Measurements from ENCODE around the gene HOXC11. TPM values are rescaled to one million over a fixed set of nuclear protein-coding genes. Genes with fewer than 3 reads are reported as not detected.

The HOXC11 gene
- polyA plus RNA-seq, 1 experiment: not detected

DNA sequence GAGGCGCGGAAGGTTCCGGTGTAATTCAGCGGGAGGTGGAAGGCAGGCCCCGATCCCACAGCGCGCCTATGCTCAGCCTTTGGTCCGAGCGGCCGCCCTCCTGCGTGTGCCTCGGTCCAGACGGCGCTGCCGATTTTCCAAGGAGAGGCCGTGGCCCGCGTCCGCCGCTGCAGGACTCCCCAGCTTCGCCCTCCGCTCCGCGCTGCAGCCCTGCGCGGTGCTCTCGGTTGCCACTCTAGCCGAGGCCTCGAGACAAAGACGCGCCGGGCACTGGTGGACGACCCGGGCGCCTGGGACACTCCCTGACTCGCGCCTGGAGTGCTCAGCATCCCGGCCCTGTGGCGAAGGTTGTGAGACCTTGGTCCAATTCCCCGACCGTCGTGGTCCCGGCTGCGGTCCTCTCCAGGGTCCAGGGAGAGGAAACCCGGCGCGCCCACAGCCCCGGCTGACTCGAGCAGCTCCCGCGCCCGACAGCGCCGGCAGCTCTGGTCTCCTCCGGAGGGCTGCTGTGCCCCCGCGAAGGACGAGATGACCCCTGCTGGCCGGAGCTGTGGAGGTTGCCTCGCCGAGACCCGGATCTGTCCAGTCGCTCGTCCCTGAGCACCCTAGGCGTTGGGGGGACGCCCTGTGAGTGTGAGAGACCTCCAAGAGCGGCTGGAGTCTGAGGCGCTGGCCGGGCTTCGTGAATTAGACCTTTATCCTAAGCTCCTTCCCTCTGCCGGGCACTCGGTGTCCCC, 11.7 kb upstream of the HOXC11 start:
- no peak overlapping the region for H3K27ac ChIP-seq (ENCODE audit: low read depth, low read length)
- peaks cover 3% of the 10 kb centered on the region; the same call in 1 of the 2 replicates for H3K9me3 ChIP-seq (ENCODE audit: control insufficient read depth, insufficient read depth, low read length)
- no peak for TF ChIP-seq CTCF (IDR thresholded peaks at IDR 0.05; ENCODE audit: low read depth, low read length)
- no peak overlapping the region for H3K4me3 ChIP-seq (ENCODE audit: low read depth, low read length)
- peaks cover 98% of the 10 kb centered on the region for H3K27me3 ChIP-seq (ENCODE audit: control insufficient read depth, insufficient read depth, low read length)
- ChIA-PET POLR2A (no interaction called here), CTCF (no interaction called here)
- DNase-seq (ENCODE audit: low read depth, low spot score): no peak

DNA sequence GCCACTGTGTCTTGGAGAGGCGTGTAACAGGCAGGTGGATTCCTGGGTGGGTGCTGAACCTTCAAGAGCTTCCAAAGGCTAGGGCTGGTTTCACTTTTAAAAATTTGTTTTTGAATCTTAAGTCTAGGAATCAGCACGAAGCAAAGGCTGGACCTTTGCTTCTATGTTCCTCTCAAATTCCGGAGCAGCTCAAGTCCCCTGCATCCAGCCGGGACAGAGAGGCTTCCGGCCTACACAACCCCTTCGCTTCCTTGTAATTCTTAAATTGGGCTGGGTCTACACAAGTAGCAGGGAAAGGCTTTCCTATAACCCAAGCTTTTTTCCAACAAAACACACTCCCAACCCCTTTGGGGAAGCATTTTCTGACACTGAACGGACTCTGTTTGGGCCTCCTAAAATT, 9.9 kb upstream of the HOXC11 start:
- Histone ChIP-seq H3K4me3 (ENCODE audit: low read depth, low read length) (no peak overlapping the region), H3K27ac (ENCODE audit: low read depth, low read length) (no peak overlapping the region), H3K9me3 (ENCODE audit: control insufficient read depth, insufficient read depth, low read length) (peaks cover 3% of the 10 kb centered on the region; the same call in 1 of the 2 replicates), H3K27me3 (ENCODE audit: control insufficient read depth, insufficient read depth, low read length) (peaks cover 98% of the 10 kb centered on the region)
- DNase-seq (ENCODE audit: low read depth, low spot score): no peak
- TF ChIP-seq CTCF (IDR thresholded peaks at IDR 0.05; ENCODE audit: low read depth, low read length): no peak
- ChIA-PET CTCF (no interaction called here), POLR2A (no interaction called here)

GRCh38 chr12:53963434-53964314, 9.3 kb upstream of the HOXC11 start:
- no peak for DNase-seq (ENCODE audit: low read depth, low spot score)
- H3K4me3 ChIP-seq (ENCODE audit: low read depth, low read length): no peak overlapping the region
- CTCF ChIA-PET: interaction anchor here (0.6 kb wide), 1 partner anchor 228 kb away, joined by 3 read pairs; no protein-coding TSS in a partner anchor
- TF ChIP-seq CTCF (IDR thresholded peaks at IDR 0.05; ENCODE audit: low read depth, low read length): no peak
- H3K27ac ChIP-seq (ENCODE audit: low read depth, low read length): peak overlapping the region; percentile 11
- POLR2A ChIA-PET: no interaction called here
- H3K27me3 ChIP-seq (ENCODE audit: control insufficient read depth, insufficient read depth, low read length): peaks cover 98% of the 10 kb centered on the region
- peaks cover 3% of the 10 kb centered on the region; the same call in 1 of the 2 replicates for H3K9me3 ChIP-seq (ENCODE audit: control insufficient read depth, insufficient read depth, low read length)

GRCh38 chr12:53964315-53964713, 8.6 kb upstream of the HOXC11 start:
- no peak overlapping the region for H3K4me3 ChIP-seq (ENCODE audit: low read depth, low read length)
- no peak for TF ChIP-seq CTCF (IDR thresholded peaks at IDR 0.05; ENCODE audit: low read depth, low read length)
- DNase-seq (ENCODE audit: low read depth, low spot score): no peak
- peaks cover 99% of the 10 kb centered on the region for H3K27me3 ChIP-seq (ENCODE audit: control insufficient read depth, insufficient read depth, low read length)
- H3K9me3 ChIP-seq (ENCODE audit: control insufficient read depth, insufficient read depth, low read length): peaks cover 3% of the 10 kb centered on the region; the same call in 1 of the 2 replicates
- ChIA-PET POLR2A (no interaction called here), CTCF (interaction anchor here (0.6 kb wide), 1 partner anchor 227 kb away, joined by 3 read pairs; no protein-coding TSS in a partner anchor)
- H3K27ac ChIP-seq (ENCODE audit: low read depth, low read length): no peak overlapping the region
